ENCODE data around the gene ITGAL.

ITGAL gene

DNA sequence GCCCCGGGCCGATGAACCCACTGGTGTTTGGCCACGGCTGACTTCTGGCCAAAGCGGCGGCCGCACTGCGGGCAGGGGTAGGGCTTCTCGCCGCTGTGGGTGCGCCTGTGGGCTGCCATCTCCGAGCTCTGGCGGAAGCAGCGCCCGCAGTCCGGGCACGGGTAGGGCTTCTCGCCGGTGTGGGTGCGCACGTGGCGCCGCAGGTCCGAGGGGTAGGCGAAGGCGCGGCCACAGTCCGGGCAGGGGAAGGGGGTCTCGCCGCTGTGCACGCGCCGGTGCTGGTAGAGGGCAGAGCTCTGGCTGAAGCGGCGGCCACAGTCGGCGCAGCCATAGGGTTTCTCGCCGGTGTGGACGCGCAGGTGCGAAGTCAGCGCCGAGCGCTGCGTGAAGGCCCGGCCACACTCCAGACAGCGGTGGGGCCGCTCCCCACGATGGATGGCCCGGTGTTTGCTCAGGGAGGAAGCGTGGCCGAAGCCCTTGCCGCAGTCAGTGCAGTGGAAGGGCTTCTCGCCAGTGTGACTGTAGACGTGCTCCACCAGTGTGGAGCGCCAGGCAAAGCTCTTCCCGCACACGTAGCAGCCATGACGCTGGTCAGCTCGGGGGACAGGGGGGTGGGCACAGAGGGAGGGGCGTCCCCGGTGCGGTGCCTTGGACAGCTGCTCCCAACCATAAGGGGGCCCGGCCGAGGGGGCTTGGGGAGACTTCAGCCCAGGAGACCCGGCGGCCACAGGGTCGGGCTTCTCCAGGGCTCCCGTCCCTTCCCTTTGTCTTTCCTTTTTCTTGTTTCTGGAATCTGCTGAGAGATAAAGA is 83.0 kb downstream of the ITGAL start:
- peak overlapping the region; percentile 90 to 94 (median 91) for H3K4me3 Mint-ChIP-seq
- no peaks in the 10 kb centered on the region for H3K9me3 Mint-ChIP-seq
- peak overlapping the region; percentile 86 to 89 (median 88) for H3K27ac Mint-ChIP-seq
- H3K27me3 Mint-ChIP-seq (ENCODE audit: low read depth): no peaks in the 10 kb centered on the region
- TF ChIP-seq, protein P1, sequence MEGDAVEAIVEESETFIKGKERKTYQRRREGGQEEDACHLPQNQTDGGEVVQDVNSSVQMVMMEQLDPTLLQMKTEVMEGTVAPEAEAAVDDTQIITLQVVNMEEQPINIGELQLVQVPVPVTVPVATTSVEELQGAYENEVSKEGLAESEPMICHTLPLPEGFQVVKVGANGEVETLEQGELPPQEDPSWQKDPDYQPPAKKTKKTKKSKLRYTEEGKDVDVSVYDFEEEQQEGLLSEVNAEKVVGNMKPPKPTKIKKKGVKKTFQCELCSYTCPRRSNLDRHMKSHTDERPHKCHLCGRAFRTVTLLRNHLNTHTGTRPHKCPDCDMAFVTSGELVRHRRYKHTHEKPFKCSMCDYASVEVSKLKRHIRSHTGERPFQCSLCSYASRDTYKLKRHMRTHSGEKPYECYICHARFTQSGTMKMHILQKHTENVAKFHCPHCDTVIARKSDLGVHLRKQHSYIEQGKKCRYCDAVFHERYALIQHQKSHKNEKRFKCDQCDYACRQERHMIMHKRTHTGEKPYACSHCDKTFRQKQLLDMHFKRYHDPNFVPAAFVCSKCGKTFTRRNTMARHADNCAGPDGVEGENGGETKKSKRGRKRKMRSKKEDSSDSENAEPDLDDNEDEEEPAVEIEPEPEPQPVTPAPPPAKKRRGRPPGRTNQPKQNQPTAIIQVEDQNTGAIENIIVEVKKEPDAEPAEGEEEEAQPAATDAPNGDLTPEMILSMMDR (IDR thresholded peaks at IDR 0.05; ENCODE audit: unreplicated experiment in 3 of 3): no peak
- H3K36me3 Mint-ChIP-seq (ENCODE audit: low read depth): peaks cover 28% of the 10 kb centered on the region
- peaks cover 22% of the 10 kb centered on the region for H3K4me1 Mint-ChIP-seq

DNA sequence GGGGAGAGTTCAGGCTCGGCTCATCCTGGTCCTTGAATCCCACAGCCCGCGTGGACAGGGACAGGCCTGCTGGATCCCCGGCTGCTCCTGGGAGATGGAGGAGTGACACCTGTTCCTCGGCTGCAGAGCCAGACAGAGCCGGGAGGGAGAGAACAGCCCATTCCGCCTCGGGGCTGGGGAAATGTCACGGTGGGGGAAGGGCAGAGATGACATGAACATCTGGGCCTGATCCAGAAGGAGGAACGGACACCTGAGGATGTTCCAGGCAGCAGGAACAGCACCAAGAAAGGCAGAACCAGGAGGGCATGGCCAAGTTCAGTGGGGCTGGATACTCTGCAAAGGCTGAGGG is 83.6 kb downstream of the ITGAL start:
- Mint-ChIP-seq H3K4me3 (peak overlapping the region; percentile 90 to 94 (median 91)), H3K27me3 (ENCODE audit: low read depth) (no peaks in the 10 kb centered on the region), H3K27ac (peak overlapping the region; percentile 86 to 89 (median 88)), H3K4me1 (peaks cover 22% of the 10 kb centered on the region), H3K9me3 (no peaks in the 10 kb centered on the region), H3K36me3 (ENCODE audit: low read depth) (peaks cover 28% of the 10 kb centered on the region)
- TF ChIP-seq, protein P1 (IDR thresholded peaks at IDR 0.05; ENCODE audit: unreplicated experiment in 3 of 3): no peak

DNA sequence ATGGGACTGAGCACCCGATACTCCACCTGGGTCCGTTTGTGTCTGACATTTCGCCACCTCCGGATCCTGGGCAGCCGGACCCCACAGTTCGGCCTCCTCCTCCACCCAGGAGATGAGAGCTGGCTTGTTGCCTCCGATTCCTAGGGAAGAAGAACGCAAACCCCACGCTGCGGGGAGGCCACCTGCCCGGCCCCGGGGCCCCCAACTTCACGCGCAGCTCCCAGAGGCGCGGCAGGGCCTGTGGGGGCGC is 85.1 kb downstream of the ITGAL start:
- Mint-ChIP-seq H3K27ac (peak overlapping the region; percentile 74 to 93 (median 89)), H3K4me1 (peaks cover 22% of the 10 kb centered on the region), H3K36me3 (ENCODE audit: low read depth) (peaks cover 25% of the 10 kb centered on the region), H3K4me3 (peak overlapping the region; percentile 90 to 94 (median 91)), H3K27me3 (ENCODE audit: low read depth) (no peaks in the 10 kb centered on the region), H3K9me3 (no peaks in the 10 kb centered on the region)
- TF ChIP-seq, protein P1 (IDR thresholded peaks at IDR 0.05; ENCODE audit: unreplicated experiment in 3 of 3): no peak

DNA sequence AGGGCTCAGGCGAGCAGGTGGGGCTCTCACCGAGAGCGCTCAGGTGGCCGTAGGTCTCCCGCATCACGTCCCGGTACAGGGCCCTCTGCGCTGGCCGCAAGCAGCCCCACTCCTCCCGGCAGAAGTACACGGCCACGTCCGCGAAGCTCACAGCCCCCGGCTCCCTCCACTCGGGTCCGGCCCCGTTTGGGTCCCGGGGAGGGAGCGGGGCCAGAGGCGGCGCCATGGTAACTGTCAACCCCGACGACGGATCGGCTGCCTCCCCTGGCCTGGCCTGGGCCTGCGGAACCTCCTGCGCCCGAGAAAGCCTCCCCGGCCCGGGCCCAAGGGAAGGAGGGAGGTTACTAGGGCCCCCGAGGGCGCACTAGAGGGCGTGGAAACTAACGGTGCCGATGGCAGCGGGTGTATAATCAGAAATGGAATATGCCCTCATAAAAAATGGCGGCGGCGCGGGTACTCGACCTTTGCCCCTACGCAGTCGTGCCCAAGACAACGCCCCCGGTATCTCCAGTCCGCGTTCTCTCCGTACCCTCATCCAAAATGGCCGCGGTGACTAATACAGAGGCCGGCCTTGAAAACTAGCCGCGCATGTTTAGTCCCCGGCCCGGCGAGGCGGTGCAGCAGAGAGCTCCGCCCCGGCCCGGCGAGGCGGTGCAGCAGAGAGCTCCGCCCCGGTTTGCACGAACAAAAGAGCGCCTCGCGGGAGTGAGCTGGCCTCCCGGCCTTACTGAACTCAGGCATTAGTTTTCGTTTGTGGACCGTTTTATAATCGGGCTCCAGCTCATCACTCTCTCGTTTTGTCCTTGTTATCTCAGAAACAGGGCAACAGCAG is 85.6 kb downstream of the ITGAL start, which contains the start of gene ZNF764:
Gene ZNF764, minus strand, starts transcription at position 418 of the 832 bp plus-strand sequence. Its CDS starts 192 bp downstream, at position 226.
- Mint-ChIP-seq H3K27me3 (ENCODE audit: low read depth) (no peaks in the 10 kb centered on the region), H3K9me3 (no peaks in the 10 kb centered on the region), H3K4me3 (peak within 1 kb of the TSS; percentile 90 to 95 (median 94)), H3K27ac (peak within 1 kb of the TSS; percentile 74 to 98 (median 93)), H3K36me3 (ENCODE audit: low read depth) (peaks cover 21% of the 10 kb centered on the region), H3K4me1 (peaks cover 22% of the 10 kb centered on the region)
- TF ChIP-seq, protein P1 (IDR thresholded peaks at IDR 0.05; ENCODE audit: unreplicated experiment in 3 of 3): no peak

DNA sequence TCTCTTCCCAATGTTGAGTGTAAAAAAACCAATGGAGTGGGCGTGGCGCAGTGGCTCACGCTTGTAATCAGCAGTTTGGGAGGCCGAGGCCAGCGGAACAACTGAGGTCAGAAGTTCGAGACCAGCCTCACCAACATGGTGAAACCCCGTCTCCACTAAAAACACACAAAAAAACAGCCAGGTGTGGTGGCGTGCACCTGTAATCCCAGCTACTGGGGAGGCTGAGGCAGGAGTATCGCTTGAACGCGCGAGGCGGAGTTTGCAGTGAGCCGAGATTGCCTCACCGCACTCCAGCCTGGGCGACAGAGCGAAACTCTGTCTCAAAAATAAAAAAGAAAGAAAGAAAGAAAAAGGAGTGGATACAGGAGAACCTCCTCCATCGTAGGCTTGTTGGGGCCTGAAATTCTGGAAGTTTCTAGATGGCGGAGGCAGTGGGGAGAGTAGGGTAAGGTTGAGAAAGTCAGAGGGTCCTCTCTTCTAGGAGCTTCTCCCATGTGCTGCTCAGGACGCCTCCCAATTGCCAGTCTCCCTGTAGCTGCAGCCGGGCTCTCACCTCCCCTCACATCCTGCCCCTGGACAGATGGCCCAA is 86.3 kb downstream of the ITGAL start:
- peaks cover 16% of the 10 kb centered on the region for H3K4me1 Mint-ChIP-seq
- no peaks in the 10 kb centered on the region for H3K27me3 Mint-ChIP-seq (ENCODE audit: low read depth)
- H3K27ac Mint-ChIP-seq: peak overlapping the region; percentile 65 to 98 (median 92)
- H3K4me3 Mint-ChIP-seq: peak overlapping the region; percentile 90 to 95 (median 94)
- peaks cover 14% of the 10 kb centered on the region for H3K36me3 Mint-ChIP-seq (ENCODE audit: low read depth)
- H3K9me3 Mint-ChIP-seq: no peaks in the 10 kb centered on the region
- TF ChIP-seq, protein P1 (IDR thresholded peaks at IDR 0.05; ENCODE audit: unreplicated experiment in 3 of 3): no peak

All from nephron (organoid).